Stimulated activated CD8-positive, alpha-beta memory T cell treated with anti-CD3 and anti-CD28 coated beads, Interleukin-7, amount 100 ng/mL, for 48 hours (primary cell): ENCODE measurements around the gene JMJD8.

Experiments
- DNase-seq, 2 donors: peaks; one replicate each; pipeline ENCODE4 v3.0.0-alpha.2; 2020; ENCODE audit warnings: low read depth in 1 of 2; ENCODE audit errors: extremely low read depth in 1 of 2

Gene JMJD8

GRCh38 chr16:644556-644955 lies 39.6 kb downstream of the JMJD8 start:
- DNase-seq, result no peak

- DNase-seq, result no peak
Observed at GRCh38 chr16:643050-643368, 41.1 kb downstream of the JMJD8 start.

GRCh38 chr16:642189-643049 lies 41.7 kb downstream of the JMJD8 start:
- peak in 1 of 2 donors; percentile 37 for DNase-seq

GRCh38 chr16:641326-642188 lies 42.6 kb downstream of the JMJD8 start, which contains the start of gene MCRIP2:
MCRIP2 (plus strand) TSS chr16:641828; CDS start chr16:641992, 164 bp downstream.
- peak; percentile 72 to 74 for DNase-seq

- no peak for DNase-seq
Observed at GRCh38 chr16:640614-641013, 43.5 kb downstream of the JMJD8 start.

GRCh38 chr16:638836-639235 lies 45.3 kb downstream of the JMJD8 start:
- DNase-seq, result no peak

- no peak for DNase-seq
Observed at GRCh38 chr16:638034-638543, 46.0 kb downstream of the JMJD8 start.

GRCh38 chr16:637081-638018 lies 46.8 kb downstream of the JMJD8 start:
- DNase-seq, result peak; percentile 74 to 78

- DNase-seq, result peak; percentile 77 to 88
Observed at GRCh38 chr16:636206-637080, 47.7 kb downstream of the JMJD8 start, which contains the start of gene METTL26. METTL26 (minus strand) TSS chr16:636305; CDS start chr16:636290, 15 bp downstream.

- DNase-seq, result no peak
Observed at GRCh38 chr16:635573-636205, 48.4 kb downstream of the JMJD8 start.

- DNase-seq, result no peak
Observed at GRCh38 chr16:634996-635395, 49.1 kb downstream of the JMJD8 start.

GRCh38 chr16:634051-634670 lies 50.0 kb downstream of the JMJD8 start:
- no peak for DNase-seq

GRCh38 chr16:633336-634050 lies 50.6 kb downstream of the JMJD8 start:
- DNase-seq, result no peak

GRCh38 chr16:632486-633335 lies 51.4 kb downstream of the JMJD8 start:
- DNase-seq, result no peak

GRCh38 chr16:631808-632358 lies 52.3 kb downstream of the JMJD8 start:
- no peak for DNase-seq
